ENCODE results near the gene RGS3. TPM values are rescaled to one million over a fixed set of nuclear protein-coding genes. Genes with fewer than 3 reads are reported as not detected.

Gene RGS3
- total RNA-seq, 1 experiment from 2014 or later = 16.6 TPM

DNA sequence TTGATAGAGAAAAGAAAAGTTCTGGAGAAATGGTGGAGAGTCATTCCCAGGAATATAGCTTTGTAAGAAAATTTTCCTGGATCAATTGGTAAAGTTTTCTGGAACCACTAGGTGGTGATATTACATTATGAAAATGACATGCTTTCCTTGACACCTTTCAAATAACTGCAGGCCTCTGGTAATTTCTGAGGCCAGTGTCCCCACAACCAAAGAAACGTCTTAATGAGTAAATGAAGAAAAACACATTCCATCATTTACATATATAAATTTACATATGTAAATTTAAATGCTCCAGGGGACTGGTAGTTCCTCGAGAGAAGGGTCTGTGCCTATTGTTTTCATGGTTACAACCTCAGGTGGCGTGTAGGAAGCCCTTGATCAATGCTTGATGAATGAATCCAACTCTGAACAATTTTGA lies 17.2 kb upstream of the RGS3 start:
- ChIA-PET CTCF (interaction anchor here (0.6 to 3.1 kb wide), 37 partner anchors 8 to 229 kb away, joined by 3 to 94 read pairs (median 4); partner anchors contain the start of genes ALAD, POLE3, RGS3 and WDR31), POLR2A (interaction anchor here (1.4 kb wide), 1 partner anchor 36 kb away, joined by 4 read pairs; the partner anchor contains the start of genes C9orf43 and POLE3)
- Mint-ChIP-seq H3K27ac (0 out of 2 replicates have a peak overlapping the region, but pooled peaks have one; percentile 87), H3K4me3 (no peak overlapping the region), H3K9me3 (no peaks in the 10 kb centered on the region), H3K36me3 (no peaks in the 10 kb centered on the region), H3K4me1 (peaks cover 8% of the 10 kb centered on the region; the same call in 1 of the 2 replicates), H3K27me3 (ENCODE audit: low read depth) (no peaks in the 10 kb centered on the region)
- DNase-seq (ENCODE audit: low spot score) (no peak), ATAC-seq (peak; percentile 48)
- TF ChIP-seq CTCF (IDR thresholded peaks at IDR 0.05) = 0 out of 2 replicates have a peak, but pooled peaks have one; percentile 33
- TF ChIP-seq OVOL2 (CRISPR knock-in tag; IDR thresholded peaks at IDR 0.05; ENCODE audit: borderline replicate concordance) = no peak

- ChIA-PET CTCF (interaction anchor here (2.5 kb wide), 1 partner anchor 209 kb away, joined by 7 read pairs; no protein-coding TSS in a partner anchor), POLR2A (no interaction called here)
- Mint-ChIP-seq H3K9me3 (no peaks in the 10 kb centered on the region), H3K27me3 (ENCODE audit: low read depth) (no peaks in the 10 kb centered on the region), H3K4me3 (no peak overlapping the region), H3K4me1 (peaks cover 8% of the 10 kb centered on the region; the same call in 1 of the 2 replicates), H3K36me3 (no peaks in the 10 kb centered on the region), H3K27ac (no peak overlapping the region)
- DNase-seq (ENCODE audit: low spot score) (no peak), ATAC-seq (no peak)
- TF ChIP-seq GTF2I (CRISPR knock-in tag; conservative IDR thresholded peaks at IDR 0.05) = no peak
- TF ChIP-seq, protein P1, sequence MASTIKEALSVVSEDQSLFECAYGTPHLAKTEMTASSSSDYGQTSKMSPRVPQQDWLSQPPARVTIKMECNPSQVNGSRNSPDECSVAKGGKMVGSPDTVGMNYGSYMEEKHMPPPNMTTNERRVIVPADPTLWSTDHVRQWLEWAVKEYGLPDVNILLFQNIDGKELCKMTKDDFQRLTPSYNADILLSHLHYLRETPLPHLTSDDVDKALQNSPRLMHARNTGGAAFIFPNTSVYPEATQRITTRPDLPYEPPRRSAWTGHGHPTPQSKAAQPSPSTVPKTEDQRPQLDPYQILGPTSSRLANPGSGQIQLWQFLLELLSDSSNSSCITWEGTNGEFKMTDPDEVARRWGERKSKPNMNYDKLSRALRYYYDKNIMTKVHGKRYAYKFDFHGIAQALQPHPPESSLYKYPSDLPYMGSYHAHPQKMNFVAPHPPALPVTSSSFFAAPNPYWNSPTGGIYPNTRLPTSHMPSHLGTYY (CRISPR knock-in tag; IDR thresholded peaks at IDR 0.05) = no peak
- no peak for TF ChIP-seq ZNF396 (CRISPR knock-in tag; IDR thresholded peaks at IDR 0.05; ENCODE audit: borderline replicate concordance)
- TF ChIP-seq TEAD1 (CRISPR knock-in tag; IDR thresholded peaks at IDR 0.05) = no peak
- TF ChIP-seq ZNF425 (CRISPR knock-in tag; conservative IDR thresholded peaks at IDR 0.05) = no peak
- no peak for TF ChIP-seq ZNF263 (CRISPR knock-in tag; IDR thresholded peaks at IDR 0.05; ENCODE audit: low read depth)
- no peak for TF ChIP-seq SP1 (CRISPR knock-in tag; conservative IDR thresholded peaks at IDR 0.05)
Measured at GRCh38 chr9:113449376-113449775, 14.2 kb upstream of the RGS3 start.

- ChIA-PET CTCF (interaction anchor here (0.6 to 2.3 kb wide), 4 partner anchors 135 to 203 kb away, joined by 3 to 9 read pairs (median 6); no protein-coding TSS in a partner anchor), POLR2A (no interaction called here)
- no peak for TF ChIP-seq EMX1 (CRISPR knock-in tag; IDR thresholded peaks at IDR 0.05)
- TF ChIP-seq TEAD4 (CRISPR knock-in tag; IDR thresholded peaks at IDR 0.05) = no peak
- no peak for TF ChIP-seq NR1H2 (CRISPR knock-in tag; IDR thresholded peaks at IDR 0.05)
- no peak for TF ChIP-seq ZNF671 (CRISPR knock-in tag; IDR thresholded peaks at IDR 0.05)
- TF ChIP-seq ZNF425 (CRISPR knock-in tag; conservative IDR thresholded peaks at IDR 0.05) = no peak
- no peak for TF ChIP-seq PREB (CRISPR knock-in tag; IDR thresholded peaks at IDR 0.05; ENCODE audit: borderline replicate concordance)
- ATAC-seq = no peak
- H3K9me3 Mint-ChIP-seq = no peaks in the 10 kb centered on the region
- H3K4me3 Mint-ChIP-seq = no peak overlapping the region
- no peaks in the 10 kb centered on the region for H3K36me3 Mint-ChIP-seq
- no peak overlapping the region for H3K27ac Mint-ChIP-seq
- H3K27me3 Mint-ChIP-seq (ENCODE audit: low read depth) = no peaks in the 10 kb centered on the region
- peaks cover 24% of the 10 kb centered on the region for H3K4me1 Mint-ChIP-seq
- DNase-seq (ENCODE audit: low spot score) = no peak
Measured at GRCh38 chr9:113452113-113452605, 11.4 kb upstream of the RGS3 start.
